ENCODE measurements around the gene NRBP1. TPM values are rescaled to one million over a fixed set of nuclear protein-coding genes. Genes with fewer than 3 reads are reported as not detected.
"Not testable (repeated sequence)": the region's sequence is repeated elsewhere in the genome, so short reads cannot be mapped to it uniquely, and the experiment has no call there.

Gene NRBP1
- total RNA-seq, 2 experiments from 2014 or later: 27.9 to 46.0 TPM

DNA sequence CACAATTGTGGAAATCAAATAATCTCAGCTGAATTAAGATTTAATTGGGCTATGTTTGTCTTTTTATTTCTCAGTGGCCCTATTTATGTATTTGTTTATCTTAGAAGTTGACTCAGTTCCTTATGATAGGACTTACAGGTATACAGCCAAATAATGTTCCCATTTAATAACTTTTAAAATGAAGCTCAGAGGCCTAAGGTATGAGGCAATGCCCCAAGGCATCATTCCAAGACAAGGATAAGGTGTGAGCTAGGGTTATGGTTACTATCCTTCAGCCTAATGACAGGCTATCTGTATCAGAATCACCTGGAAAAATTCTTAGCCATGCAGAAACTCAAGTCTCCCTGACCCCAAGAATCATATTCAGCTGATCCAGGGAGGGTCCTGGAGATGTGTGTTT, 7.4 kb upstream of the NRBP1 start:
- POLR2A ChIA-PET: interaction anchor here (0.9 to 1.2 kb wide), 2 partner anchors 11 to 13 kb away, joined by 3 to 6 read pairs; no protein-coding TSS in a partner anchor
- DNase-seq (ENCODE audit: low spot score): no peak
- Histone ChIP-seq H3K79me2 (ENCODE audit: insufficient read depth, low read depth, low read length) (no peaks in the 10 kb centered on the region), H3K27ac (ENCODE audit: low read depth, low read length, poor library complexity, severe bottlenecking) (no peak overlapping the region), H3K4me1 (ENCODE audit: insufficient read depth, low read length, poor library complexity, severe bottlenecking) (no peaks in the 10 kb centered on the region), H3K4me2 (ENCODE audit: low read length) (no peak overlapping the region), H3K9me3 (ENCODE audit: low read length) (no peaks in the 10 kb centered on the region), H3K36me3 (ENCODE audit: insufficient read depth, low read length) (no peaks in the 10 kb centered on the region), H4K20me1 (ENCODE audit: insufficient read depth, low read length) (no peaks in the 10 kb centered on the region), H3K9me2 (ENCODE audit: insufficient read depth, low read length) (no peaks in the 10 kb centered on the region), H3K4me3 (ENCODE audit: low read depth, low read length, poor library complexity, severe bottlenecking) (no peak overlapping the region), H2AFZ (ENCODE audit: low read length) (no peak overlapping the region)
- TF ChIP-seq, protein P1, sequence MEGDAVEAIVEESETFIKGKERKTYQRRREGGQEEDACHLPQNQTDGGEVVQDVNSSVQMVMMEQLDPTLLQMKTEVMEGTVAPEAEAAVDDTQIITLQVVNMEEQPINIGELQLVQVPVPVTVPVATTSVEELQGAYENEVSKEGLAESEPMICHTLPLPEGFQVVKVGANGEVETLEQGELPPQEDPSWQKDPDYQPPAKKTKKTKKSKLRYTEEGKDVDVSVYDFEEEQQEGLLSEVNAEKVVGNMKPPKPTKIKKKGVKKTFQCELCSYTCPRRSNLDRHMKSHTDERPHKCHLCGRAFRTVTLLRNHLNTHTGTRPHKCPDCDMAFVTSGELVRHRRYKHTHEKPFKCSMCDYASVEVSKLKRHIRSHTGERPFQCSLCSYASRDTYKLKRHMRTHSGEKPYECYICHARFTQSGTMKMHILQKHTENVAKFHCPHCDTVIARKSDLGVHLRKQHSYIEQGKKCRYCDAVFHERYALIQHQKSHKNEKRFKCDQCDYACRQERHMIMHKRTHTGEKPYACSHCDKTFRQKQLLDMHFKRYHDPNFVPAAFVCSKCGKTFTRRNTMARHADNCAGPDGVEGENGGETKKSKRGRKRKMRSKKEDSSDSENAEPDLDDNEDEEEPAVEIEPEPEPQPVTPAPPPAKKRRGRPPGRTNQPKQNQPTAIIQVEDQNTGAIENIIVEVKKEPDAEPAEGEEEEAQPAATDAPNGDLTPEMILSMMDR (conservative IDR thresholded peaks at IDR 0.05; ENCODE audit: low read length): no peak
- no peak for TF ChIP-seq EZH2phosphoT487 (IDR thresholded peaks at IDR 0.05; ENCODE audit: borderline replicate concordance, low read depth, low read length)
- intact Hi-C loops (cut with micrococcal nuclease; ENCODE audit: unreplicated experiment): no loop called here
- BruUV-seq (replicated peaks): no TSS peak
- CTCF ChIA-PET (ENCODE audit: unreplicated experiment): no interaction called here

DNA sequence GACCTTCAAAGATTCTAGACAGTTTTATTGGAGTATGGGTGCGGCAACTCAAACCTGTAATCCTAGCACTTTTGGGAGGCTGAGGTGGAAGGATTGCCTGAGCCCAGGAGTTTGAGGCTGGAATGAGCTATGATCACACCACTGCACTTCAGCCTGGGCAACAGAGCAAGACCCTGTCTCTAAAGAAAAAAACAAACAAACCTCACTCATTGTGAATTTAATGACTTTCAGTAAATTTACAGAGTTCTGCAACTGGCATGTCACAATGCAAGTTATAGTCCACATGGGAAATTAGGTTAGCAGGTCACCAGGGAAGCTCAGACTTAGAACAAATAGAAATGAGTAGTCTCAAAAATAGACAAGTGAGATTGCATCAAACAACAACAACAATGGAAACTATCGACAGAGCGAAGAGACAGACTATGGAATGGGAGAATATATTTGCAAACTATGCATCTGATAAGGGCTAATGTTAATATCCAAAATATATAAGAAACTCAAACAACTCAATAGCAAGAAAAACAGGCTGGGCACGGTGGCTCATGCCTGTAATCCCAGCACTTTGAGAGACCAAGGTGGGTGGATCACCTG, 6.7 kb upstream of the NRBP1 start:
- no peaks in the 10 kb centered on the region for H3K9me3 ChIP-seq (ENCODE audit: low read length)
- BruUV-seq (replicated peaks): no TSS peak
- H3K4me3 ChIP-seq (ENCODE audit: low read depth, low read length, poor library complexity, severe bottlenecking): no peak overlapping the region
- ChIA-PET POLR2A (interaction anchor here (0.9 to 1.2 kb wide), 2 partner anchors 12 to 13 kb away, joined by 3 to 6 read pairs; no protein-coding TSS in a partner anchor), CTCF (ENCODE audit: unreplicated experiment) (interaction anchor here (0.6 kb wide), 1 partner anchor 288 kb away, joined by 3 read pairs; no protein-coding TSS in a partner anchor)
- H3K27ac ChIP-seq (ENCODE audit: low read depth, low read length, poor library complexity, severe bottlenecking): no peak overlapping the region
- intact Hi-C loops (cut with micrococcal nuclease; ENCODE audit: unreplicated experiment): no loop called here
- no peaks in the 10 kb centered on the region for H3K36me3 ChIP-seq (ENCODE audit: insufficient read depth, low read length)
- H2AFZ ChIP-seq (ENCODE audit: low read length): no peak overlapping the region
- H4K20me1 ChIP-seq (ENCODE audit: insufficient read depth, low read length): no peaks in the 10 kb centered on the region
- H3K4me1 ChIP-seq (ENCODE audit: insufficient read depth, low read length, poor library complexity, severe bottlenecking): no peaks in the 10 kb centered on the region
- H3K4me2 ChIP-seq (ENCODE audit: low read length): no peak overlapping the region
- no peaks in the 10 kb centered on the region for H3K9me2 ChIP-seq (ENCODE audit: insufficient read depth, low read length)
- TF ChIP-seq, protein P1 (conservative IDR thresholded peaks at IDR 0.05; ENCODE audit: low read length): no peak
- no peak for TF ChIP-seq EZH2phosphoT487 (IDR thresholded peaks at IDR 0.05; ENCODE audit: borderline replicate concordance, low read depth, low read length)
- DNase-seq (ENCODE audit: low spot score): no peak
- no peaks in the 10 kb centered on the region for H3K79me2 ChIP-seq (ENCODE audit: insufficient read depth, low read depth, low read length)

DNA sequence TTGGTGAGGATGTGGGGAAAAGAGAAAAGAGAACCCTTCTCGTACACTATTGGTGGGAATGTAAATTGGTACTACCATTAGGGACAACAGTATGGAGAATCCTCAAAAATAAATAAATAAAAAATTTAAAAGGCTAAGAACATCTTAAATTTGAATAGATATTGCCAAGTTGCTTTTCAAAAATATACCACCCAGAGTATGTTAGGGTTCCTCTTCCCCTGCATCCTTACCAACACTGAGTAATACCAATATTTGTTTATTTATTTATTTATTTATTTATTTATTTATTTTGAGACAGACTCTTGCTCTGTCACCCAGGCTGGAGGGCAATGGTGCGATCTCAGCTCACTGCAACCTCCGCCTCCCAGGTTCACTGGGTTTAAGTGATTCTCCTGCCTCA, 5.5 kb upstream of the NRBP1 start:
- H3K4me2 ChIP-seq (ENCODE audit: low read length): no peak overlapping the region
- H3K9me2 ChIP-seq (ENCODE audit: insufficient read depth, low read length): no peaks in the 10 kb centered on the region
- no peak overlapping the region for H3K4me3 ChIP-seq (ENCODE audit: low read depth, low read length, poor library complexity, severe bottlenecking)
- H3K27ac ChIP-seq (ENCODE audit: low read depth, low read length, poor library complexity, severe bottlenecking): no peak overlapping the region
- ChIA-PET CTCF (ENCODE audit: unreplicated experiment) (no interaction called here), POLR2A (no interaction called here)
- H3K79me2 ChIP-seq (ENCODE audit: insufficient read depth, low read depth, low read length): no peaks in the 10 kb centered on the region
- H3K4me1 ChIP-seq (ENCODE audit: insufficient read depth, low read length, poor library complexity, severe bottlenecking): peaks cover 7% of the 10 kb centered on the region
- TF ChIP-seq EZH2phosphoT487 (IDR thresholded peaks at IDR 0.05; ENCODE audit: borderline replicate concordance, low read depth, low read length): no peak
- no peak overlapping the region for H2AFZ ChIP-seq (ENCODE audit: low read length)
- H3K9me3 ChIP-seq (ENCODE audit: low read length): no peaks in the 10 kb centered on the region
- no TSS peak for BruUV-seq (replicated peaks)
- no peak for DNase-seq (ENCODE audit: low spot score)
- intact Hi-C loops (cut with micrococcal nuclease; ENCODE audit: unreplicated experiment): no loop called here
- H3K36me3 ChIP-seq (ENCODE audit: insufficient read depth, low read length): no peaks in the 10 kb centered on the region
- H4K20me1 ChIP-seq (ENCODE audit: insufficient read depth, low read length): no peaks in the 10 kb centered on the region

DNA sequence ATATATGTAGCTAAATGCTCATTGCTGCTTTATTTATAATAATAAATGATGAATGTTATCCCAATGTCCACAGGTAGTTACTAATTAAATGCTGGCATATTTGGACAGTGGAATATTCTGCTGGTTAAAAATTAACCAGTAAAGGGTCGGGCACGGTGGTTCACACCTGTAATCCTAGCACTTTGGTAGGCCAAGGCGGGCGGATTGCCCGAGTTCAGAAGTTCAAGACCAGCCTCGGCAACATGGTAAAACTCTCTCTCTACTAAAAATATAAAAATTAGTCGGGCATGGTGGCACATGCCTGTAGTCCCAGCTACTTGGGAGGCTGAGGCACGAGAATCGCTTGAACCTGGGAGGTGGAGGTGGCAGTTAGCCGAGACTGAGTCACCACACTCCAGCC, 3.4 kb upstream of the NRBP1 start:
- H2AFZ ChIP-seq (ENCODE audit: low read length); H3K9me3 ChIP-seq (ENCODE audit: low read length); H3K4me3 ChIP-seq (ENCODE audit: low read depth, low read length, poor library complexity, severe bottlenecking); H3K9me2 ChIP-seq (ENCODE audit: insufficient read depth, low read length); CTCF ChIA-PET (ENCODE audit: unreplicated experiment); H4K20me1 ChIP-seq (ENCODE audit: insufficient read depth, low read length); H3K4me2 ChIP-seq (ENCODE audit: low read length); H3K36me3 ChIP-seq (ENCODE audit: insufficient read depth, low read length); intact Hi-C loops (cut with micrococcal nuclease; ENCODE audit: unreplicated experiment); BruUV-seq (replicated peaks); H3K27ac ChIP-seq (ENCODE audit: low read depth, low read length, poor library complexity, severe bottlenecking); DNase-seq (ENCODE audit: low spot score): not testable (repeated sequence)
- Histone ChIP-seq H3K79me2 (ENCODE audit: insufficient read depth, low read depth, low read length) (peaks cover 10% of the 10 kb centered on the region), H3K4me1 (ENCODE audit: insufficient read depth, low read length, poor library complexity, severe bottlenecking) (peaks cover 13% of the 10 kb centered on the region)
- POLR2A ChIA-PET: interaction anchor here (1.2 kb wide), 1 partner anchor 15 kb away, joined by 3 read pairs; the partner anchor contains the start of gene PPM1G
